Measurements from ENCODE around the gene OAS1. TPM values are rescaled to one million over a fixed set of nuclear protein-coding genes. Genes with fewer than 3 reads are reported as not detected.
A peak's percentile ranks its signal among the peaks of the same experiment; 100 is the strongest.

OAS1 gene
- total RNA-seq, 2 experiments from 2014 or later = 138 to 141 TPM

DNA sequence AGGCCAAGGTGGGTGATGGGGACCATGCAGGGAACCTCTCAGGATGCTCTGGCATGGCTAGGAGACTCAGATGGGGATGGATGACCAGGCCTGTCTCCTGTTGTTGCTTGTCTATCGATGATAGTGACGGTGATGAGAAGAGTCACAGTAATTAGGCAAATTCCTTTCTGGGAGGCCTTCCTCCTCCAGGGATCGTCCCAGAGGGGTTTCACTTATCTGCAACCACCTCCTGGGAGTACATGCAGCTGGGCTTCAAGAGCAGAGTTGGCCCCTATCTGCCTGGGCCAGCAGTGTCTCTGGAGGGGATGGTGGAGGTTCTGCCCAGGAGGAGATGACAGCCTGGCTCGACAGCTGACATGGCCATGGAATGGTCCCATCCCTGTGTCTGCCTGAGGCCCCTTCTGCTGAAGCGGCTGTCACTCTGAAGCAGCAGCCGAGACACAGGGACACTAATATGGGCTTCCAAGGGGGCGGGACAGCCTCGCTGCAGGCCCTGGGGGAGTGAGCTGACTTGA lies 27.5 kb upstream of the OAS1 start:
- Mint-ChIP-seq H3K36me3 (no peaks in the 10 kb centered on the region), H3K27ac (no peak overlapping the region), H3K27me3 (peaks cover 38% of the 10 kb centered on the region), H3K9me3 (no peaks in the 10 kb centered on the region), H3K4me1 (no peaks in the 10 kb centered on the region), H3K4me3 (no peak overlapping the region)
- POLR2A ChIA-PET = no interaction called here
- no peak for ATAC-seq (ENCODE audit: low read depth)
- DNase-seq = no peak

DNA sequence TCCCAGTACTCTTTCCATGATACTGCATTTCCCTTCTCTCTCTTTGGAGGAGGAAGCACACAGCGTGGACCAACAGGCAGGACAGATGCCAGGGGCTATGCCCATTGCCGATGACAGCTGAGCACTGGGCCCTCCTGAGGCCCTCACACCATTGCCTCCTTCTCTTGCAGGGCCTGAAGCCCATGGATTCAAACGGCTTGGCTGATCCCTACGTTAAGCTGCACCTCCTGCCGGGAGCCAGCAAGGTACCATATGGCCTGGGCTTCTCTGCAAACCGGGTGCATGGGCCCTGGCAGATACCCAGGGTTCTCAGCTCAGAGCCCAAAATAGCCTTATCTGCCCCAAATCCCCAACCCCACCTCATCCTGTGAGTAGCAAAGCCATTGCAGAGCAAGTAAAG lies 25.2 kb upstream of the OAS1 start:
- H3K9me3 Mint-ChIP-seq = no peaks in the 10 kb centered on the region
- no peak overlapping the region for H3K27ac Mint-ChIP-seq
- no peaks in the 10 kb centered on the region for H3K36me3 Mint-ChIP-seq
- DNase-seq (no peak), ATAC-seq (ENCODE audit: low read depth) (no peak)
- no peak overlapping the region for H3K4me3 Mint-ChIP-seq
- H3K27me3 Mint-ChIP-seq = peaks cover 47% of the 10 kb centered on the region
- H3K4me1 Mint-ChIP-seq = no peaks in the 10 kb centered on the region
- POLR2A ChIA-PET = no interaction called here

GRCh38 chr12:112885236-112885635 lies 21.5 kb upstream of the OAS1 start:
- peaks cover 44% of the 10 kb centered on the region for H3K27me3 Mint-ChIP-seq

DNA sequence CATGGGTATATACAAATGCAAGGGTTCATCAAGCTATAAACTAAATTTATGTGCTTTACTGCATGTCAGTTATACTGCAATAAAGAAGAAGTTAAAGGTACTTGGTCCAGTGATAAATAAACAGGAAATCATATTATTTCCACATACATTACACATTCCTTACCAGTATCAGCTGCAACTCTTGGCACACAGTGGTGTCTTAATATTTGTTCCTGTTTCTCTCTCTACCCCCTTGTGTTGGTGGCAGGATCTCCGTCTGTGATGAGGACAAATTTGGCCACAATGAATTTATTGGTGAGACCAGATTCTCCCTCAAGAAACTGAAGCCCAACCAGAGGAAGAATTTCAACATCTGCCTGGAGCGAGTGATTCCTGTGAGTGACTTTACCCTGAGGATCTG lies 19.2 kb upstream of the OAS1 start:
- ATAC-seq (ENCODE audit: low read depth) (no peak), DNase-seq (no peak)
- Mint-ChIP-seq H3K27ac (no peak overlapping the region), H3K4me1 (no peaks in the 10 kb centered on the region), H3K4me3 (no peak overlapping the region), H3K36me3 (no peaks in the 10 kb centered on the region), H3K27me3 (peaks cover 38% of the 10 kb centered on the region), H3K9me3 (no peaks in the 10 kb centered on the region)
- POLR2A ChIA-PET = no interaction called here

More at GRCh38 chr12:112885236-112885635, 21.5 kb upstream of the OAS1 start:
- H3K4me1 Mint-ChIP-seq = no peaks in the 10 kb centered on the region
- ATAC-seq (ENCODE audit: low read depth) (no peak), DNase-seq (no peak)
- POLR2A ChIA-PET = no interaction called here
- H3K36me3 Mint-ChIP-seq = no peaks in the 10 kb centered on the region
- no peak overlapping the region for H3K4me3 Mint-ChIP-seq
- H3K27ac Mint-ChIP-seq = no peak overlapping the region
- no peaks in the 10 kb centered on the region for H3K9me3 Mint-ChIP-seq

- H3K27me3 Mint-ChIP-seq = peaks cover 26% of the 10 kb centered on the region
- DNase-seq (no peak), ATAC-seq (ENCODE audit: low read depth) (no peak)
- peaks cover 2% of the 10 kb centered on the region for H3K4me1 Mint-ChIP-seq
- POLR2A ChIA-PET = no interaction called here
- H3K36me3 Mint-ChIP-seq = no peaks in the 10 kb centered on the region
- no peaks in the 10 kb centered on the region for H3K9me3 Mint-ChIP-seq
- H3K27ac Mint-ChIP-seq = no peak overlapping the region
- H3K4me3 Mint-ChIP-seq = no peak overlapping the region
Observed at GRCh38 chr12:112891093-112892024, 15.4 kb upstream of the OAS1 start.

DNA sequence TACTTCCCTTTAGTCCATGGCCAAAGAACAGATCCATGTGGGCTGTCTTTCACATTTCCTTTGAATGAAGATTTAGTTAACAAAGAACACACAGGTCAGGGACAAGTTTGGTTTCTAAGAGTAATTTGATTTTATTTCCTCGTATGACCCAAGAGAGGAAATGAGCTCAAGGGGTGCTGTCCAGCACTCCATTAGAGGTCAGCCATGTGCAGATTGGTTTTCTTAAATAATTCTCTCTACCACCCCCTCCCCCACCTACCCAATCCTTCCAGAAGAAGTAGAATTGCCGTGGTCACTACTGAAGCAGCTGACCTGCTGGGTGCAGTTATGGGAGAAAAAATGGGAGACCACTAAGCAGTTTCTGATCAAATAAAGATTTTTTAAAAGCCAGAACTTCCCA lies 13.9 kb upstream of the OAS1 start:
- POLR2A ChIA-PET = no interaction called here
- H3K9me3 Mint-ChIP-seq = no peaks in the 10 kb centered on the region
- no peak overlapping the region for H3K27ac Mint-ChIP-seq
- DNase-seq (no peak), ATAC-seq (ENCODE audit: low read depth) (no peak)
- peaks cover 2% of the 10 kb centered on the region for H3K4me1 Mint-ChIP-seq
- no peak overlapping the region for H3K4me3 Mint-ChIP-seq
- H3K27me3 Mint-ChIP-seq = peaks cover 24% of the 10 kb centered on the region
- H3K36me3 Mint-ChIP-seq = no peaks in the 10 kb centered on the region

GRCh38 chr12:112894128-112894527 lies 12.6 kb upstream of the OAS1 start:
- Mint-ChIP-seq H3K27me3 (peaks cover 33% of the 10 kb centered on the region), H3K9me3 (no peaks in the 10 kb centered on the region), H3K27ac (no peak overlapping the region), H3K4me3 (no peak overlapping the region), H3K36me3 (no peaks in the 10 kb centered on the region), H3K4me1 (peaks cover 2% of the 10 kb centered on the region)
- POLR2A ChIA-PET = no interaction called here
- DNase-seq (no peak), ATAC-seq (ENCODE audit: low read depth) (no peak)

DNA sequence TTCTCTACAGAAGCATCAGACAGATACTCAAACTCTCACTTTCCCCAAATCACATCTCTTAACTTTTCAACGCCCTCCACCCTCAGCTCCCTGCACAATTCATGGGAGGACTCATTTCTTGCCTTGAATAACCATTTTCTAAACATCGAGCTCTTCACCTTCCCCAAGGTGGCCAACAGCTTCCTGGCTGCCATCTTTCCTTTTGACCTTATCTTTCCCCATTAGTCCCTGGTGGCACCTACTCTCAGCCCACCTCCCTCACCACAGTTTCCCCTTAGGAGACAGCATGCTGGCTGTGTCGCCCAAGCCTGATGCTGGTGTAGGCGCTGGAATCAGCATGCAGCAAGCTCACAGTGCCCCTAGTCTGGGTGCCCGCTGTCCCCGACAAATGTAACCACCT lies 8.4 kb upstream of the OAS1 start:
- Mint-ChIP-seq H3K27ac (no peak overlapping the region), H3K27me3 (peaks cover 24% of the 10 kb centered on the region), H3K36me3 (peaks cover 1% of the 10 kb centered on the region), H3K4me3 (no peak overlapping the region), H3K4me1 (peaks cover 13% of the 10 kb centered on the region), H3K9me3 (no peaks in the 10 kb centered on the region)
- POLR2A ChIA-PET = no interaction called here
- ATAC-seq (ENCODE audit: low read depth) = no peak
- no peak for DNase-seq

DNA sequence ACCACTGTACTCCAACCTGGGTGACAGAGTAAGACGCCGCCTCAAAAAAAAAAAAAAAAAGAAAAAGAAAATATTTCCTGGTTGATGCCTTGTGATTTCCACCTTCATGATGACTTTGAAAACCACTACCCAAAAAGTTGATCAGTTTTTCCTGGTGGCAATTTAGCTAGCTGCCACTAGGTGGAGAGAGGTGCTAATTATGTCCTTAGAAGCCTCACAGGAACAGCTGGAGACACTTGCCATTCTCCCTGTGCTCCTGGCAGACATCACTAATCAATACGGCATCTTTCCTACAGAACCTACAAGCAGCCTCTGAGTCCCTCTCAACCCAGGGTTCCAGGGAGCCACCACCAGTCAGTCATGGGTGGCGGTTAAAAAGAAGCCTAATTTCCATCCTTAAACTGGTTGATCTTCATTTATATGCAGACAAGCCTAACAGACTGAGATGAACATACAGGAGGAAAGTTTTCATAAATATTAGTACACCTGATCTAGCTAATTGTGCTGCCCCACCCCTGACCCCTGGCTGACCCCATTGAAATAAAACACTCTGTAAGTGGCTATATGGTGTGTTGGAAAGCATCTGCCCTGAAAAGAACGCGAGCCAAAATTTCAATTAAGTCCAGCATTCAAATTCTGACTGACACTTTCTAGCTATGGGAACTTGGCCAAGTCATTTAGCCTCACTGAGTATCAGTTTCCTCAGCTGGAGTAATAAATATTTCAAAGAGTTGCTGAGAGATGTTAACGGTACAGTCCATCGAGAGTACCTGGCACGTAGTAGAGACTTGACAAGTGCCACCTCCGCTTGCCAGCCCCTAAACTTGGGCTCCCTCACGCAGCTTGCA lies 6.2 kb upstream of the OAS1 start:
- no peaks in the 10 kb centered on the region for H3K9me3 Mint-ChIP-seq

DNA sequence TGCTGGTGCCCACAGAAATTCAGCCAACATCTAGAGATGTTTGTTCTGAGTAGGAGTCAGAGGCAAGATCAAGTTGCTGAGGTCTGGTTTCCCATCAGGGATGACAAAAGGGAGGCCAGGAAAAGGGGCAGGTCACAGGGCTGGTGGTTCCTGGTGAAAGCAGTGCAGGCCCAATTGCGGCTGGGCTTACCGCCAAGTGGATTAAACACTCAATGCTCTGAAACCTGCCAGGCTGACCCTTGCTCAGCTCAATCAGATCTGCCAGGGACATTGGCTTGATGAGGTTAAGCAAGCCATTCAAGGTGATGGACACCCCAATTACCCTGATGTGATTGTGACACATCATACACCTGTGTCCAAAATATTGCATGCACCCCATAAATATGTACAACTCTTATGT lies 5.5 kb upstream of the OAS1 start:
- POLR2A ChIA-PET = interaction anchor here (1.2 to 1.8 kb wide), 2 partner anchors 77 to 91 kb away, joined by 8 to 29 read pairs; partner anchors contain the start of gene OAS2
- Mint-ChIP-seq H3K27ac (peak overlapping the region; percentile 67), H3K36me3 (peaks cover 1% of the 10 kb centered on the region), H3K4me3 (no peak overlapping the region), H3K4me1 (peaks cover 27% of the 10 kb centered on the region), H3K9me3 (no peaks in the 10 kb centered on the region), H3K27me3 (peaks cover 14% of the 10 kb centered on the region)
- DNase-seq (no peak), ATAC-seq (ENCODE audit: low read depth) (no peak)

More for the DNA sequence above, 6.2 kb upstream of the OAS1 start:
- Mint-ChIP-seq H3K4me1 (peaks cover 23% of the 10 kb centered on the region), H3K36me3 (peaks cover 1% of the 10 kb centered on the region), H3K4me3 (no peak overlapping the region), H3K27ac (peak overlapping the region; percentile 67), H3K27me3 (peaks cover 19% of the 10 kb centered on the region)
- DNase-seq (no peak), ATAC-seq (ENCODE audit: low read depth) (peak; percentile 35)
- POLR2A ChIA-PET = interaction anchor here (0.7 to 1.8 kb wide), 5 partner anchors 8 to 334 kb away, joined by 3 to 29 read pairs (median 4); partner anchors contain the start of gene OAS2

DNA sequence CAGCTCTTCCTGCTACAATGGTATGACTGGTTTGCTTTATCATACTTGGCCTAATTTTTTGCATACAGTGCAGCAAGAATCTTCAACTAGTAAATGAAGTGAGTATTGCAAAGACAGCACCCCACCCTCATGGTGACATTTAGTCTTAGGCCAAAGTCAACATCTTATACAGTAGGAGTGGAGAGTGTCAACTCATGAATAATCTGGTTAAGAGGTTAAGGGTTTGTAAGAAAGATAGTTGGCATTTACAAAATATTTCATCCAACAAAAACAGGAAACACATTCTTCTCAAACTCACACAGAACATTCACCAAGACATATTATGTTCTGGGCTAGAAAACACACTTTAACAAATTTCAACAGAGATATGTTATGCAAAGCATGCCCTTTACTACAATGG lies 2.2 kb upstream of the OAS1 start:
- H3K9me3 Mint-ChIP-seq = no peaks in the 10 kb centered on the region
- H3K36me3 Mint-ChIP-seq = peaks cover 23% of the 10 kb centered on the region
- H3K27me3 Mint-ChIP-seq = no peaks in the 10 kb centered on the region
- POLR2A ChIA-PET = interaction anchor here (5.3 to 7.8 kb wide), 2 partner anchors 33 to 73 kb away, joined by 57 to 187 read pairs; partner anchors contain the start of genes OAS2 and OAS3
- peak overlapping the region; percentile 11 for H3K27ac Mint-ChIP-seq
- H3K4me3 Mint-ChIP-seq = no peak overlapping the region
- ATAC-seq (ENCODE audit: low read depth) (no peak), DNase-seq (no peak)
- H3K4me1 Mint-ChIP-seq = peaks cover 42% of the 10 kb centered on the region

DNA sequence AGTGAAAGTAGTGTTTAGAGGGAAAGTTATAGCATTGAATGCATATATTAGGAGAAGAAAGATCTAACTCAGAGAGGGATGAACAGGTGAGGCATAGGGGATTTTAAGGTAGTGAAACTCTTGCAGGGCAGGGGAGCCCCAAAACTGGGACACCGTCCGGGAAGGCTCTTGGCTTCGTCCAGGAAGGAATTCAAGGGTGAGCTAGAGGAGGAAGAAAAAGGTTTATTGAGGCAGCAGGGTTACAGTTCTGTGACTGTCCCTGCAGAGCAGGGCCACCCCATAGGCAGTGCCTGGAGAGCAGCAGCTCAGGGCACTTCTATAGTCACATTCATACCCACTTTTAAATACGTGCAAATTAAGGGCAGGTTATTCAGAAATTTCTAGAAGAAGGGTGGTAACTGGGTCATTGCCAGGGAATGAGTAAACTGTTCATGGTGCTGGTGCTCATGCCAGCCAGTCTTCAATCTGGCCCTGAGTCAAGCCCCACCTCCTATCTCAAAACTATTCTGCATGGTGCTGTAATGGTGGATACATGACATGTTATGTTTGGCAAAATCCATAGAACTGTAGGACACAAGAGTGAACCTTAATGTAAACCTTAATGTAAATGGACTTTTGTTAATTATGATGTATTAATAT lies 1.2 kb upstream of the OAS1 start:
- POLR2A ChIA-PET = interaction anchor here (1.4 to 7.8 kb wide), 5 partner anchors 17 to 82 kb away, joined by 3 to 187 read pairs (median 40); partner anchors contain the start of genes OAS2 and OAS3
- Mint-ChIP-seq H3K4me3 (no peak overlapping the region), H3K36me3 (peaks cover 31% of the 10 kb centered on the region), H3K4me1 (peaks cover 47% of the 10 kb centered on the region), H3K27ac (peak overlapping the region; percentile 99), H3K27me3 (no peaks in the 10 kb centered on the region), H3K9me3 (no peaks in the 10 kb centered on the region)
- ATAC-seq (ENCODE audit: low read depth) (no peak), DNase-seq (no peak)

Measured in activated naive CD8-positive, alpha-beta T cell treated with anti-CD3 and anti-CD28 coated beads, Interleukin-2, amount 10 ng/mL, durations not matched to agents 7 days and 5 days (primary cell).